Breast epithelium (tissue), 4 donors: ENCODE measurements around the gene ATRNL1. TPM values are rescaled to one million over a fixed set of nuclear protein-coding genes. Genes with fewer than 3 reads are reported as not detected.

Source experiments
- DNase-seq, 2 donors: peaks; one replicate each; pipeline ENCODE4 v3.0.0-alpha.2; 2019; ENCODE audit warnings: low spot score in 2 of 2
- H3K27ac ChIP-seq, 2 donors: fragments of 200-600 bp; sonication (generic) in 1 of 2; one replicate each; pipeline ENCODE4 v1.5.1; 2016 to 2019; ENCODE audit warnings: mild to moderate bottlenecking in 1 of 2
- H3K27me3 ChIP-seq, 2 donors: fragments of 200-600 bp; sonication (generic) in 1 of 2; one replicate each; pipeline versions ENCODE4 v1.5.1 to v1.6.0; 2017 to 2019; ENCODE audit warnings: control low read depth in 1 of 2, mild to moderate bottlenecking in 1 of 2
- H3K36me3 ChIP-seq: fragments of 200-600 bp; one replicate; pipeline ENCODE4 v1.5.1; 2019
- H3K4me1 ChIP-seq, 2 donors: fragments of 200-600 bp; sonication (generic); one replicate each; pipeline ENCODE4 v1.5.1; 2016 to 2019; ENCODE audit warnings: control low read depth in 1 of 2
- H3K4me3 ChIP-seq, 3 donors: fragments of 200-600 bp; sonication (generic); 1 replicate in 2 of 3; 2 replicates in 1 of 3; pipeline ENCODE4 v1.5.1; 2016 to 2019; ENCODE audit warnings: mild to moderate bottlenecking in 3 of 3, moderate library complexity in 2 of 3
- H3K9me3 ChIP-seq, 2 donors: fragments of 200-600 bp; sonication (generic) in 1 of 2; one replicate each; pipeline ENCODE4 v1.5.1; 2016 to 2019; ENCODE audit warnings: control low read depth in 1 of 2
- POLR2A ChIP-seq: fragments of 450-650 bp; IDR thresholded peaks from one replicate; pipeline ENCODE4 v1.6.1; 2016; ENCODE audit warnings: antibody characterized with exemption, mild to moderate bottlenecking, moderate library complexity
- POLR2AphosphoS5 ChIP-seq, 3 donors: sonication (generic); formaldehyde crosslinking; IDR thresholded peaks; one replicate each; pipeline ENCODE4 v1.6.1; 2017; ENCODE audit warnings: antibody characterized with exemption in 3 of 3
- intact Hi-C: fragments of 100-400 bp; cut with DNase I; formaldehyde crosslinking; loops from one replicate; pipeline ENCODE4 v1.15.1; 2023; ENCODE audit warnings: low total_unique reads
- total RNA-seq, 3 donors: library from RNA; depleted of rRNA; stranded (reverse); fragments of >200 nt; gene quantifications; one replicate each; pipeline ENCODE4 v1.1.0, GENCODE V29; 2016
- TF ChIP-seq, protein P1 (sequence below), 3 donors: fragments of 450-650 bp; IDR thresholded peaks; one replicate each; pipeline ENCODE4 v1.5.1; 2016 to 2017; ENCODE audit warnings: antibody characterized with exemption in 3 of 3, mild to moderate bottlenecking in 3 of 3, moderate library complexity in 3 of 3

Gene ATRNL1
- 10 to 100 TPM in 1 of 3 donors, 1 to 10 TPM in 1, under 1 TPM in 1; 0.16 to 11.4 (median 2.9) TPM for total RNA-seq

GRCh38 chr10:115093286-115093775 is at the start of gene ATRNL1:
Gene ATRNL1 (plus strand): TSS chr10:115093365. CDS start chr10:115093751, 386 bp downstream.
- no peaks in the 10 kb centered on the region for H3K9me3 ChIP-seq
- peak within 1 kb of the TSS; percentile 58 to 85 (median 65) for H3K4me3 ChIP-seq

DNA sequence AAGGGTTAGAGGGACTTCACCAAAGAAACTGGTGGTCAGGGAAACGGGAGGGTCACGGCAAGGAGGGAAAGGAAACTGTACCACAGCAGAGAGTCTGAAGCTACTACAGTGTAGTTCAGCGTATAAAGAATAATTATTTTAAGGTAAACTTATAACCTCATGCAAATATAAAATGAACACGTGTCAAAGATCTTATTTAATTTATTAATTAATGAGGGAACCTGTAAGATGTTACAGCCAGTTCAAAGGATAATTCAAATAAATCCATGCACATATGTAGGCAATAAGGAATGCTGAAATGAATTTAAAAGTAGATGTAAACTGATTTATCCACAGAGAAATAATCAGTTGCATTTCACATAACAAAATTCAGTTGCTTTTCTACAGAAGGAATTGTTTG is 49.4 kb upstream of the ATRNL1 start:
- H3K4me3 ChIP-seq: no peak overlapping the region
- no peaks in the 10 kb centered on the region for H3K27me3 ChIP-seq
- DNase-seq: no peak
- no peaks in the 10 kb centered on the region for H3K9me3 ChIP-seq
- TF ChIP-seq, protein P1, sequence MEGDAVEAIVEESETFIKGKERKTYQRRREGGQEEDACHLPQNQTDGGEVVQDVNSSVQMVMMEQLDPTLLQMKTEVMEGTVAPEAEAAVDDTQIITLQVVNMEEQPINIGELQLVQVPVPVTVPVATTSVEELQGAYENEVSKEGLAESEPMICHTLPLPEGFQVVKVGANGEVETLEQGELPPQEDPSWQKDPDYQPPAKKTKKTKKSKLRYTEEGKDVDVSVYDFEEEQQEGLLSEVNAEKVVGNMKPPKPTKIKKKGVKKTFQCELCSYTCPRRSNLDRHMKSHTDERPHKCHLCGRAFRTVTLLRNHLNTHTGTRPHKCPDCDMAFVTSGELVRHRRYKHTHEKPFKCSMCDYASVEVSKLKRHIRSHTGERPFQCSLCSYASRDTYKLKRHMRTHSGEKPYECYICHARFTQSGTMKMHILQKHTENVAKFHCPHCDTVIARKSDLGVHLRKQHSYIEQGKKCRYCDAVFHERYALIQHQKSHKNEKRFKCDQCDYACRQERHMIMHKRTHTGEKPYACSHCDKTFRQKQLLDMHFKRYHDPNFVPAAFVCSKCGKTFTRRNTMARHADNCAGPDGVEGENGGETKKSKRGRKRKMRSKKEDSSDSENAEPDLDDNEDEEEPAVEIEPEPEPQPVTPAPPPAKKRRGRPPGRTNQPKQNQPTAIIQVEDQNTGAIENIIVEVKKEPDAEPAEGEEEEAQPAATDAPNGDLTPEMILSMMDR (IDR thresholded peaks at IDR 0.05): no peak
- TF ChIP-seq POLR2AphosphoS5 (IDR thresholded peaks at IDR 0.05): no peak
- no peak for TF ChIP-seq POLR2A
- H3K27ac ChIP-seq: no peak overlapping the region
- intact Hi-C loops: no loop called here
- no peaks in the 10 kb centered on the region for H3K36me3 ChIP-seq
- no peaks in the 10 kb centered on the region for H3K4me1 ChIP-seq

More at GRCh38 chr10:115093286-115093775, at the start of gene ATRNL1:
- H3K27ac ChIP-seq: no peak within 1 kb of the TSS
- H3K4me1 ChIP-seq: no peaks in the 10 kb centered on the region
- TF ChIP-seq POLR2A (no peak), POLR2AphosphoS5 (IDR thresholded peaks at IDR 0.05) (no peak)
- TF ChIP-seq, protein P1 (IDR thresholded peaks at IDR 0.05): no peak
- peaks cover 0 to 6% of the 10 kb centered on the region in 2 donors for H3K27me3 ChIP-seq
- no peak for DNase-seq
- no peaks in the 10 kb centered on the region for H3K36me3 ChIP-seq
- intact Hi-C loops: no loop called here

DNA sequence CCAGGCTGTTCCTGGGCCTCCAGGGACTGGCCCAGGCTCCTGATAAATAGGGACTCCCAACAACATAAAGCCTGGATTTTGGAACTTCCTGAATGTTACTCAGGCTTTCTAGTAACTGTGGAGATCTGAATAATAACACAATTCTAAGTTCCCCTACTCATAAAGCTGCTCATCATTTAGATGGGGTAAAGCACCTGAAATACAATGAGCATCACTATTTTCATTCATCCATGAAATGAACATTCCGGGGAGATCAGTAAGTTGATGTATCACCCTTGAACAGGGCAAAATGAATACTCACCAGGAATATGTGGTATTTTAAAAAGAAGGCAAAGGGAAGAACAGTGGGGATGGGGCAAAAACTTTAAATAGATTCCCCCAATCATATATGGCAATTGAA is 48.3 kb upstream of the ATRNL1 start:
- Histone ChIP-seq H3K4me1 (no peaks in the 10 kb centered on the region), H3K36me3 (no peaks in the 10 kb centered on the region), H3K4me3 (no peak overlapping the region), H3K9me3 (no peaks in the 10 kb centered on the region), H3K27ac (no peak overlapping the region), H3K27me3 (no peaks in the 10 kb centered on the region)
- DNase-seq: no peak
- intact Hi-C loops: no loop called here
- TF ChIP-seq POLR2AphosphoS5 (IDR thresholded peaks at IDR 0.05) (no peak), POLR2A (no peak)
- TF ChIP-seq, protein P1 (IDR thresholded peaks at IDR 0.05): no peak

DNA sequence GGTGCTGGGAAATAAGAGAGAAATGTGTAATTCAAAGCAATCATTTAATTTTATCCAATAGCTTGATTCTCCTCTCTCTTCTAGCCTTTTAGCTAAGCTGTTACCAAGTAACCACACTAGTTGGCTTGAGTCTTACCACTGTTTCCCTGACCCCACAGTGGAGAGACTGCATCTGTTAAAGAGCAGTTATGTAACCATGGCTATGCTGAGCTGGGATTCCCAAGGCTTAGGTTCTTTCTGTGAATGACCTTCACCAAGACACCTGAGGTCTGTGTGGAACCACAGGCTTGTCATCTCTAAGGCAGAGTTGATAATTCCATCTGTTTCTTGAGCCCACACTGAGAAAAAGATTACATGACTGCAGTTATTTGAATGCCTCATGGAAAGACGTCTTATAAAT is 47.7 kb upstream of the ATRNL1 start:
- no peak overlapping the region for H3K27ac ChIP-seq
- no peak overlapping the region for H3K4me3 ChIP-seq
- no peaks in the 10 kb centered on the region for H3K27me3 ChIP-seq
- intact Hi-C loops: no loop called here
- DNase-seq: no peak
- no peaks in the 10 kb centered on the region for H3K36me3 ChIP-seq
- no peaks in the 10 kb centered on the region for H3K4me1 ChIP-seq
- TF ChIP-seq POLR2AphosphoS5 (IDR thresholded peaks at IDR 0.05): no peak
- TF ChIP-seq, protein P1 (IDR thresholded peaks at IDR 0.05): no peak
- TF ChIP-seq POLR2A: no peak
- no peaks in the 10 kb centered on the region for H3K9me3 ChIP-seq

DNA sequence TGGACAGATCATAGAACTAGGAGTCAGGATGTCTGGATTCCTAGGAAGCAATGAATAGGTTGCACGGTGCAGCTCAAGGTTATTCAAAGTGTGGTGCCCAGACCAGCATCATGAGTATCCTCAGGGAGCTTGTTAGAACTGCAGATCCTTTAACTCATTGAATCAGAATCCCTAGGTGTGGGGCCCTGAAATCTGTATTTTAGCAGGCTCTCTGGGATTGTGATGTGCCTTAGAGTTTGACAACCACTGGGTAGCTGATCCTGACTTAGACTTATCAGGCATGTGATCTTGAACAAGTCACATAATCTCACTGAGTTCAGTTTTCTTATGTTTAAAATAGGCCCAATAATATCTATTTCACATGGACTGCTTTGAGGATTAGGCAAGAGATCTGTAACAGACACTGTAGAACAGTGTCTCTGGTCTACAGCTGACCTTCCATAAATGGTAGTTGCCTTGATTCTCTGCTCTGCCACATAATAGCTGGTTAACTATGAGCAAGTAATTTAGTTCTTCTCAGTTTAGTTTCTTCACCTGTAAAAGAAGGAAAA is 46.4 kb upstream of the ATRNL1 start:
- TF ChIP-seq, protein P1 (IDR thresholded peaks at IDR 0.05): no peak
- no peak for TF ChIP-seq POLR2AphosphoS5 (IDR thresholded peaks at IDR 0.05)
- no peak for TF ChIP-seq POLR2A

More for the DNA sequence above, 46.4 kb upstream of the ATRNL1 start:
- H3K27me3 ChIP-seq: no peaks in the 10 kb centered on the region
- H3K4me3 ChIP-seq: no peak overlapping the region
- no peak for DNase-seq
- no peaks in the 10 kb centered on the region for H3K4me1 ChIP-seq
- no peaks in the 10 kb centered on the region for H3K9me3 ChIP-seq
- no peak overlapping the region for H3K27ac ChIP-seq
- H3K36me3 ChIP-seq: no peaks in the 10 kb centered on the region
- intact Hi-C loops: no loop called here
